HG02763 (cell line): ENCODE results near the gene YWHAB.
"Not testable (repeated sequence)": the region's sequence is repeated elsewhere in the genome, so short reads cannot be mapped to it uniquely, and the experiment has no call there.

Experiments
- ATAC-seq: cut with Tn5 transposase; IDR thresholded peaks from one replicate; pipeline ENCODE4 v1.9.1; 2021; ENCODE audit warnings: mild to moderate bottlenecking, moderate library complexity; ENCODE audit not compliant: unreplicated experiment

YWHAB gene

GRCh38 chr20:44866703-44867335 is 18.7 kb upstream of the YWHAB start:
- no peak for ATAC-seq

- no peak for ATAC-seq
Observed at GRCh38 chr20:44869471-44869870, 16.0 kb upstream of the YWHAB start.

GRCh38 chr20:44882360-44882759 is 3.1 kb upstream of the YWHAB start:
- ATAC-seq = not testable (repeated sequence)

GRCh38 chr20:44883214-44883902 is 2.1 kb upstream of the YWHAB start:
- ATAC-seq = no peak

- ATAC-seq = no peak
Observed at GRCh38 chr20:44884907-44885391, 556 bp upstream of the YWHAB start.

GRCh38 chr20:44886266-44886651 is 754 bp downstream of the YWHAB start:
- no peak for ATAC-seq

DNA sequence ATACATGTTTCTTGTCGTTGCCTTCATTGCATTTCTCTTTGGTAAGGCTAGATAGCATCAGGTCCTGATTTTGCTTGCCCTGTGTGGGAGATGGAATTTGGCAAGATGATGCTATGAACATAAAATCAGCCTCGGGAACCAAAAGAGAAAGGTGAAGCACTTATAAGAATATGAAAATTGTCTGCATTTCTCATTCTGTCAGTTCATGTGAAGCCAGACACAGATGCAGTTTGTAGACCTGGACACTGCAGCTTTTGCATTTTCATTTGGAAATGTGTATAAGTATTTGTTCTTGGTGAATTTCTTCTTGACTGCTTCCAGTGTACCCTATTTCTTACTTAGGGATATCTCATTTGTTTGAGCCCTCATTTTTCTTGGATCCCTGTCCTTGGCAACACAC is 1.3 kb downstream of the YWHAB start:
- no peak for ATAC-seq

DNA sequence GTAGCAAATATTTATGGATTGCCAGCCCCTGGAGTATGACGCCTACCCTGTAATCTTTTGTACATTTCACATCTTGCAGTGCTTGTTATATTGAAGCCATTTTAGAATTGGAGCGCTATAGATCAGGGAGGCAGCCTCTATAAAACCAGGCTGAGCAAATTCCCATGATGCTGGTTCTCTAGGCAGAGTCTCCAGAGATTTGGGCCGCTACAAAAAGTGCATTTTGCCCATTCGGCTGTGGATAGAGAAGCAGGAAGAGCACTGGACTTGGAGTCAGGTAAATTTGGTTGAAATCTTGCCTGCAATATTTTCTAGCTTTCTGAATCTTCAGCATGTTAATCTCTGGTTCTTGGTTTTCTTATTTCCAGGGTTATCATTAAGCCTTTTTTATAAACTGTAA is 2.0 kb downstream of the YWHAB start:
- ATAC-seq = no peak

DNA sequence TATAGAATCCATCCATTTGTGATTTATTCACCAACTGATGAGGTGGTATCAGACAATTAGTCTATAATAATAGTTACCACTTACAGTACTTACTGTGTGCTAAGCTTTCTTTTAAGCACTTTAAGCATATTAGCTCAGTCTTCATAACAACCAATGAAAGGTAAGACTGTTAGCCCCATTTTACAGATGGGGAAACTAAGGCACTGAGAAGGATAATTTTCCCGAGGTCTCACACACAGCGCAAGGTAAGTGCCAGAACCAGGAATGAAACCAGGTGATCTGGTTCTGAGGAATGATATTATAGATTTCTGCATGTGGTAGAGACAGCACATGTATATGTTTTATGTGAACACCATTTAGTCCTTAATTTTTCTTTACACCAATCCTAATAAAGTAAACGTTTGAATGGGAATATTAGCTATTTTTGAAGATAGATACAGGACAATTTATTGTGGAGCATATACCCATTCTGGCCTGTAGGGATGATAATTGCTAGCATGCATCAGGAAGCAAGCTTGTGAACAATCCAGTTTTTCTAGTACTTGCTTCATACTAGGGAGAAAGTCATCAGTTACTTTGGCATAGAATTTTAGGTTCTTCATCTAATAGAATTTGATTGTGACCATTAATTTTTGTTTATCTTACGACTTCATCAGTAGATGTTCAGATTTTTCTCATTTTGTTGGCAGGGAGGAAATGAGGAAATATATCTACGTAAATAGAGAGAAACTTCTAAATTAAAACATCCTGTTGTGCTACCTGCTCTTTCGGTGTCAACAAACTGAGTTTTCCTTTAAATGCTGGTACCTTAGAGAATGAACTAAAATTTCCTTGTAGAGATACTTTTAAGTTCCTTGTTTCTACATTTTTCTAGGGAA is 3.0 kb downstream of the YWHAB start:
- no peak for ATAC-seq

- no peak for ATAC-seq
Observed at GRCh38 chr20:44891826-44892225, 6.3 kb downstream of the YWHAB start.

DNA sequence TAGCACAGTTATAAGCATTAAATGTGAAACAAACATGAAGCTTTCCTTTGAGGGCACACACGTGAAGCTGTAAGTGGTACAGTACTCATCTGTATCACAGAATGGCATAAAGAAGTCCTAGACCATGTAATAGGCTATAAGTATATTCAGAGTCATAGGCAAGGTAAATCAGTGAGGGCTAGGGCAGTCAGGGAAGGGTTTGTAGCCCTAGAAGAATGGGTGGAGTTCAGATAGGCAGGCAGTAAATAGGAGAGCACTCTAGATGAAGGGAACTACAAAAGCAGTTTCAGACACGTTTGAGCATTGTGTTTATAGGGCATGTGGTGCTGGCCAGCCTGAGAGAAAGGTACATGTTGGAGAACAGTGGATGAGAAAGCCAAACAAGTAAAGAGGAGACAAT is 9.5 kb downstream of the YWHAB start:
- ATAC-seq = no peak

DNA sequence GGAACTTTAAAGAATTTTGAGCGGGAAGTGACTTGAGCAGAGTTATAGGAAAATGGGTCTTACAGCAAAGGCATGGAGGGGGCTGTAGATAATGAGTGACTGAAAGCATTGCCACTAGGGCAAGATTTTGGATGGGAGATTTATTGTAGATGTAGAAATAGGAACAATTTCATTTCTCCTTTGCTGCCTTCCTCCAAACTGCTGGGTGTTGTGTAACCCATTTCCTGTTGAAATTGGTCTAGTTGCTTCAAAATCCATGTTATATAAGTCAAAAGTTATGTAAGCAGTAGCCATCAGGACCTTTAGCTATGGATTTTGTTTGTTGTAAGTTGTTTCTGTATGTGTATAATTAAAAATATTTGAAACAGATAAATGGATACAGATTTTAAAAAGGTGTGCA is 11.1 kb downstream of the YWHAB start:
- no peak for ATAC-seq

DNA sequence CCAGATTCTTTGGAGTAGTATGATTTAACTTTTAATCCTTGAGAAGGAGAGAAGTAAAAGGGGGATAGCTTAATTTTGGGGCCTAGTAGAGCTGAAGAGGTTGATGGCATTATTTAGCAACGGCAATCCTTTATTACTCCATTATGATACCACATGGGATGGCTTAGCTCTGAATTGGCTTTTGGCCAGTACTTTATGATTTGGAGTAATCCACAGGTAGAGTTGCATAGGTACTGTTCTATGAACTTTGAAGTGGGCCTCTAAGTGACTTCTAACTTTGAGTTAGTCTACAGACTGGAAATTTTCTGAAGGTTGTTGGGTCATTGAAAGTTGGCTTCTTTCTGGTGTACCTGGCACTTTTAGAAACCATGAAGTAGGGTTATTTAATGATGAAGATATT is 11.6 kb downstream of the YWHAB start:
- no peak for ATAC-seq

DNA sequence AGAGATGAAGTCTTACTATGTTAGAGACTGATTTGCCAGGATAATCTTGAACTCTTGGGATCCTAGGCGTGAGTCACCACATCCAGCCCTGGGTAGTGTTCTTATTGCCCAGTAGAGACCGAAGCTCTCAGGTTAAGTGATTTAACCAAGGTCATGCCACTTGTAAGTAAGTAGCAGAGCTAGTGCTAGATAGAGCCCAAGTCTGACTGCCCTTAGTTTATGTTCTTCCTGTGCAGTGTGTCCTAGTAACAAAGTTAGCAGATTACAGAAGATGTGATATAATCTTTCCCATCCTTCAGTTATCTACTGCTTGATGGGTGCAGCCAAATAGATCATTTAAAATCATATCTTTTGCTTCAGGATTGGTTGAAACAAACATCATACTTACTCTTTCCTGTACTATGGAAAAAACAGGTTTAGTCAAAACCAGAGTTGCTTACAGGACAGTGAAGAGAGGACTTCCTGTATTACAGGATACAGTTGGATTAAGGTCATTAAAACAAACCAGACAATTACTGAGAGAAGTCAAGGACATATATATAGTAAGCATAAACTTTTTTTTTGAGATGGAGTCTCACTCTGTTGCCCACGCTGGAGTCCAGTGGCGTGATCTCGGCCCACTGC is 14.8 kb downstream of the YWHAB start:
- no peak for ATAC-seq

GRCh38 chr20:44901974-44902373 is 16.5 kb downstream of the YWHAB start:
- ATAC-seq = no peak

GRCh38 chr20:44904377-44904776 is 18.9 kb downstream of the YWHAB start:
- no peak for ATAC-seq

DNA sequence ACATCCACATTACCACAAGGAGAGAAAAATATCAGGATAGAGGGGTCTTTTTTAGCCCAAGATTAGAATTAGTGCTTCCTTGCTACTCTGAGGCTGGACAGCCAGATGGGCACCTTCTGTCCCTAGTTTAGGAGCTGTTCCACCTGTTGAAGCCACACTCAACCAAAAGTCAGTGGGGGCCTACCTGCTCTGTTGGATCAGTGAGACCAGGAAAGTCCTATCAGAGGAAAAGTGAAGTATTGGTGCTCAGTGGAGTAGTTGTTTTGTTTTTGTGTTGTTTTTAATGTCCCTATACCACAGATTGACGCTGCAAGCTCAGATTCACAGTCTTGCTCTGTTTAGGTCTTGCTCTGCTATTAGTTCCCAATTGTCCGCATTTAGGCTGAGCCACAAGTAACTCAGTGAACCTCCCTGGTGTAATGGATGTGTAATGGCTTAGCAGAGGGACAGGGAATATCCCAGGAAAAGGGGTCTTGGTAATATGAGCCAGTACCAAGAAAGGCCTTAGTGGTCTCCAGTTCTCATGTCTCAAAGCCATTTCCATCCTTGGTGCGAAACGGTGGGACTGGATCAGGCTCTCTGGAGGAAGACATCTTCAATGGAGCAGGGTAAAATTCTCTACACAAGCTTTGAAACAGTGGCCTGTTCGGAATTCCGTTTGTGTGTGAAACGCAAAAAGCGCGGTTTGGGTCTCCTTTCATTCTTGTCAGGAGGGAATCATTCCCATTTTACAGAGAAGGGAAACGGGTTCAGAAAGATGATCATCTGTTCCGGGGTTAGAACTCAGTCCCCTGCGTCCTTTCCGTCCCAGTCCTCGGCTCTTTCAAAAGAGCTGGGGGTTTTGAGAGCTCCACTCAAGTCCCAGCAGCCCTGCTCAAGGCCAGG is 23.7 kb downstream of the YWHAB start:
- ATAC-seq = no peak

DNA sequence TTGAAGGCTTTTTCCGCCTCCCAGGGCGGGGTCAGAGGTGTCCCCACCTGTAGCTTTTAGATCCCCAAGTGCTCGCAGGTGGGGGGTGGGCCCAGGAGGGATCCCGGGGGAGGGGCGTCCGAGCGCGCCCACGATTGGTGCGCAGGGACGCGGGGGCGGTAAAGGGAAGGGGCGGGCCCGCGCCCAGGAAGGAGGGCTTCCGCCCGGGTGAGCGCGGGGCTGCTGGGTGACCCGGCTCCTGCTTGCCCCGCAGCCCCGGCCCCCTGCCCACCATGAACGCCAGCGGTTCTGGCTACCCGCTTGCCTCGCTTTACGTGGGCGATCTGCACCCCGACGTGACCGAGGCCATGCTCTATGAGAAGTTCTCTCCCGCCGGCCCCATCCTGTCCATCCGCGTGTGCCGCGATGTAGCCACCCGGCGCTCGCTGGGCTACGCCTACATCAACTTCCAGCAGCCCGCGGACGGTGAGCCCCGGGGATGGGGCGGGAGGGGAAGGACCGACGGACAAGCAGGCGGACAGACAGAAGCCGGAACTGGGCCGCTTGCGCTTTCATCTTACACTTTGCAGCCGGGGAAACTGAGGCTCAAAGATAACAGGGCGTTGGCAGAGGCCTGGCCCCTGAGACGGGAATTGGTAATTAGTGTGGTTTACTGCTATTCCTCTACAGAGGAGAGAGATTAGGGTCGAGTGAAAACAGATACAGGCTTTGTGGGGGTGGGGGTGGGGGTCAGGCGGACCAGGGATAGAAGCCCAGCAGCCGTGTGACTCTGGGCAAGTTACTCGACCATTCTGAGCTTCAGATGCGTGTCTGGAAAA is 24.6 kb downstream of the YWHAB start, which contains the start of gene PABPC1L:
PABPC1L (plus strand) TSS at position 189 of the 818 bp plus-strand sequence; CDS start at position 273, 84 bp downstream.
- peak; percentile 79 for ATAC-seq

DNA sequence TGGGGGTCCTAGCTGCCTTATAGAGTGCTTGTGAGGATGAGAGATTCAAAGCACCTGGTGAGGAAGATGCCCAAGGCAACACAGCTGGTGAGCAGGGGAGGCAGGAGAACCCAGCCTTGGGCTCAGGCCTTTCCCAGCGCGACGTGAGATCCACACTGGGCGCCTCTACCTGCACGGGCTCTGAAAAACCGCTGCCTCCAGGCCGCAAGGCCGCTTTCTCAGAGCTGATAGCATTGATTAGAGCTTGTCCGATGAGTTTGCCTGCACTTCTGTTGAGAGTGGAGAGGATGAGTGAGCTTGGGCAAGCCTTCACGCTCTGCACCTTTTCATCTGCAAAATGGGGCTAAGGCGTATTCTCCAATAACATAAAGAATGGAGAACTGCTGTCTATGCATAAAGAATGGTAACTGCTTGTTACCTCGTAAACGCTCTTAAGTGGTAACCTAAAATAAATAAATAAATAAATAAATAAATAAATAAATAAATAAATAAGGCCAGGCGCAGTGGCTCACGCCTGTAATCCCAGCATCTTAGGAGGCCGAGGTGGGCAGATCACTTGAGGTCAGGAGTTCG is 25.3 kb downstream of the YWHAB start:
- ATAC-seq = no peak
